ENCODE measurements around the gene PIK3CA.

DNA sequence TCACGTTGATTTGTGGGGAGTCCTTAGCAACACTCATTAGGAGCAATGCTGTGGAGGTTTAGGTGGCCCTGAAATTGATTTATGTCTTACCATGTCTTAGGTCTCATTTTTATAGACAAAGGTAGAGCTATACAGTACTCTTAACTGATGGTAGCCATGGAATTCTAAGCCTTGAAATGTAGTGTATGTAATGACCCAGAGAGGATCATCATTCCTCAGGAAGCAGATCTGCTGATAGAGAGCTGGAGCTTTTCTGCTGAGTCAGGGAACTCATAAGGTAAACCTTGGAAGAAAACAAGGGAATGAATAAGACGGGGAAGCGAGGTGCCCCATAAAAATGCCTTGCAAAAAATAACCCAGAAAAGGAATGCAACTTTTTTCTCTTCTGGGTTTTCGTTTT is 140.7 kb downstream of the PIK3CA start:
- TF ChIP-seq POLR2A (IDR thresholded peaks at IDR 0.05) (no peak), CTCF (IDR thresholded peaks at IDR 0.05) (no peak)

Measured in vagina (tissue), 2 donors.